ENCODE results near the gene CCSER1. TPM values are rescaled to one million over a fixed set of nuclear protein-coding genes. Genes with fewer than 3 reads are reported as not detected.

The CCSER1 gene
- polyA plus RNA-seq, 1 donor from 2014 or later: 20.8 TPM

- Histone ChIP-seq H3K4me3 (ENCODE audit: low read length) (no peak overlapping the region), H3F3A (ENCODE audit: insufficient read depth, low read length, poor library complexity, severe bottlenecking) (no peaks in the 10 kb centered on the region), H3K9ac (ENCODE audit: low read length) (no peak overlapping the region), H3K36me3 (ENCODE audit: insufficient read depth, low read length) (no peaks in the 10 kb centered on the region), H3K9me3 (ENCODE audit: low read length) (no peaks in the 10 kb centered on the region), H3K9me2 (ENCODE audit: insufficient read depth, low read length) (no peaks in the 10 kb centered on the region), H4K20me1 (ENCODE audit: insufficient read depth) (no peaks in the 10 kb centered on the region), H3K79me2 (replicated peaks; ENCODE audit: insufficient read depth, low read length) (no peaks in the 10 kb centered on the region), H3K27me3 (ENCODE audit: insufficient read depth, low read depth, low read length) (no peaks in the 10 kb centered on the region), H2AFZ (ENCODE audit: low read depth, low read length) (no peak overlapping the region), H3K4me2 (ENCODE audit: low read length) (no peak overlapping the region), H3K27ac (ENCODE audit: low read length) (no peak overlapping the region)
- no peak for TF ChIP-seq EP300 (conservative IDR thresholded peaks at IDR 0.05; ENCODE audit: poor library complexity, severe bottlenecking)
Observed at GRCh38 chr4:90198086-90198847, 71.1 kb downstream of the CCSER1 start.

- H3F3A ChIP-seq (ENCODE audit: insufficient read depth, low read length, poor library complexity, severe bottlenecking): no peaks in the 10 kb centered on the region
- H3K9me3 ChIP-seq (ENCODE audit: low read length): no peaks in the 10 kb centered on the region
- no peak overlapping the region for H3K9ac ChIP-seq (ENCODE audit: low read length)
- H3K27ac ChIP-seq (ENCODE audit: low read length): no peak overlapping the region
- no peaks in the 10 kb centered on the region for H4K20me1 ChIP-seq (ENCODE audit: insufficient read depth)
- no peak overlapping the region for H2AFZ ChIP-seq (ENCODE audit: low read depth, low read length)
- H3K27me3 ChIP-seq (ENCODE audit: insufficient read depth, low read depth, low read length): no peaks in the 10 kb centered on the region
- TF ChIP-seq MXI1 (conservative IDR thresholded peaks at IDR 0.05; ENCODE audit: poor library complexity, severe bottlenecking): no peak
- TF ChIP-seq POLR2AphosphoS5 (IDR thresholded peaks at IDR 0.05): no peak
- TF ChIP-seq CTCF (IDR thresholded peaks at IDR 0.05; ENCODE audit: poor library complexity, severe bottlenecking): no peak
- no peak for TF ChIP-seq RAD21 (conservative IDR thresholded peaks at IDR 0.05)
- no peak for TF ChIP-seq EP300 (conservative IDR thresholded peaks at IDR 0.05; ENCODE audit: poor library complexity, severe bottlenecking)
- TF ChIP-seq REST (IDR thresholded peaks at IDR 0.05; ENCODE audit: borderline replicate concordance): no peak
- no peak for TF ChIP-seq SMC3 (conservative IDR thresholded peaks at IDR 0.05; ENCODE audit: poor library complexity)
- no peak for TF ChIP-seq TAF1 (IDR thresholded peaks at IDR 0.05; ENCODE audit: low read depth)
- TF ChIP-seq EZH2 (IDR thresholded peaks at IDR 0.05; ENCODE audit: borderline replicate concordance, insufficient read depth, low read length, poor library complexity, severe bottlenecking): no peak
- H3K4me3 ChIP-seq (ENCODE audit: low read length): no peak overlapping the region
- H3K36me3 ChIP-seq (ENCODE audit: insufficient read depth, low read length): no peaks in the 10 kb centered on the region
- no peak overlapping the region for H3K4me2 ChIP-seq (ENCODE audit: low read length)
- H3K79me2 ChIP-seq (replicated peaks; ENCODE audit: insufficient read depth, low read length): no peaks in the 10 kb centered on the region
- H3K9me2 ChIP-seq (ENCODE audit: insufficient read depth, low read length): no peaks in the 10 kb centered on the region
Observed at GRCh38 chr4:90207887-90208454, 80.8 kb downstream of the CCSER1 start.

All from neural cell (in vitro differentiated cells).